Cardiac septum (tissue), 1 donor: ENCODE data around the gene LDAH. TPM values are rescaled to one million over a fixed set of nuclear protein-coding genes. Genes with fewer than 3 reads are reported as not detected.
A peak's percentile ranks its signal among the peaks of the same experiment; 100 is the strongest.

ENCODE experiments used
- DNase-seq: peaks from one replicate; pipeline ENCODE4 v3.0.0-alpha.2; 2020; ENCODE audit warnings: low spot score
- intact Hi-C: fragments of 100-400 bp; cut with DNase I; formaldehyde crosslinking; loops from one replicate; pipeline ENCODE4 v1.14.0; 2022
- total RNA-seq: library from RNA; stranded (reverse); fragmentation: NEBNext Ultra II Directional; extraction: Animal tissue kit (Norgen Biotek cat#: 25700); gene quantifications from one replicate; pipeline ENCODE4 v1.2.1, GENCODE V29; 2021
- donor health status: DM: no; HTN: no; CAD: no.

LDAH gene
- total RNA-seq, 1 donor from 2014 or later: 6.8 TPM

GRCh38 chr2:20692081-20692480 lies 130.8 kb downstream of the LDAH start:
- no peak for DNase-seq
- intact Hi-C loops: no loop called here

- no peak for DNase-seq
- intact Hi-C loops: no loop called here
Measured at GRCh38 chr2:20691076-20691734, 131.7 kb downstream of the LDAH start.

GRCh38 chr2:20689428-20690264 lies 133.3 kb downstream of the LDAH start:
- no peak for DNase-seq
- intact Hi-C loops: no loop called here

- DNase-seq: no peak
- intact Hi-C loops: no loop called here
Measured at GRCh38 chr2:20687260-20687832, 135.6 kb downstream of the LDAH start.

- intact Hi-C loops: no loop called here
- DNase-seq: no peak
Measured at GRCh38 chr2:20684581-20685063, 138.3 kb downstream of the LDAH start.

- intact Hi-C loops: no loop called here
- DNase-seq: no peak
Measured at GRCh38 chr2:20682167-20682920, 140.6 kb downstream of the LDAH start.

GRCh38 chr2:20680744-20681375 lies 142.0 kb downstream of the LDAH start:
- intact Hi-C loops: no loop called here
- peak; percentile 38 for DNase-seq

- intact Hi-C loops: no loop called here
- DNase-seq: no peak
Measured at GRCh38 chr2:20678780-20679179, 144.1 kb downstream of the LDAH start.

GRCh38 chr2:20678086-20678395 lies 144.9 kb downstream of the LDAH start:
- no peak for DNase-seq
- intact Hi-C loops: no loop called here

GRCh38 chr2:20677301-20678085 lies 145.4 kb downstream of the LDAH start:
- peak; percentile 58 for DNase-seq
- intact Hi-C loops: no loop called here

- intact Hi-C loops: no loop called here
- peak; percentile 41 for DNase-seq
Measured at GRCh38 chr2:20676353-20677215, 146.3 kb downstream of the LDAH start.

- DNase-seq: peak; percentile 74
- intact Hi-C loops: no loop called here
Measured at GRCh38 chr2:20675701-20676352, 147.1 kb downstream of the LDAH start.

- peak; percentile 80 for DNase-seq
- intact Hi-C loops: no loop called here
Measured at GRCh38 chr2:20674974-20675679, 147.8 kb downstream of the LDAH start.

- DNase-seq: peak; percentile 15
- intact Hi-C loops: no loop called here
Measured at GRCh38 chr2:20674309-20674965, 148.5 kb downstream of the LDAH start.

GRCh38 chr2:20673686-20674308 lies 149.1 kb downstream of the LDAH start:
- intact Hi-C loops: no loop called here
- DNase-seq: peak; percentile 33
